NCI-H187 (cell line): ENCODE measurements around the gene MRPL45.
A peak's percentile ranks its signal among the peaks of the same experiment; 100 is the strongest.

Source experiments
- DNase-seq, 2 experiments: peaks; one replicate each; lab custom pipeline; 2025; lab: John Stamatoyannopoulos, UW

The MRPL45 gene

DNA sequence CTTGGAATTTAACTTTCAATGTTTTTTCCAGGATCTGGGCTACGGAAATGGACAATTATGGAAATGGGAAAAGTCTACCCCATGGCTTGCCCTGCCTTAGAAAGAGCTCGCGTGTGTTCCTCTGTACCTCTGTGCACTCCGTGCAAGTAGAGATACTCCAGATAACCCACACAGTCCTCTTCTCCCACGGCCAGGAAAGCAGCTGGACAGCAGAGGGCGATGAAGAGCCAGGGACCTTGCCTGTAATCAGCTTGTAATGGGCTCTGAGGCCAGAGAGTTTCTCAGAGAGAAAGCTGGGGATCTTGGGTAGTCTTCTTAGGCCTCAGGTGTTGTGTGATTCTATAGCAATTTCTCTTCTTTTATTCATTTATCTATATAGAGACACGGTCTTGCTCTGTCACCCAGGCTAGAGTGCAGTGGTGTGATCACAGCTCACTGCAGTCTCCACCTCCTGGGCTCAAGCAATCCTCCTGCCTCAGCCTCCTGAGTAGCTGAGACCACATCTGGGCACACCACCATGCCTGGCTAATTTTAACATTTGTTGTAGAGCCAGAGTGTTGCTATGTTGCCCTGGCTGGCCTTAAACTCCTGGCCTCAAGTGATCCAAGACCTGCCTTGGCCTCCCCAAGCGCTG, 52.2 kb downstream of the MRPL45 start:
- DNase-seq = peak; percentile 74 to 79

- DNase-seq = no peak
These were observed 53.1 kb downstream of the MRPL45 start for GRCh38 chr17:38350035-38350434.

DNA sequence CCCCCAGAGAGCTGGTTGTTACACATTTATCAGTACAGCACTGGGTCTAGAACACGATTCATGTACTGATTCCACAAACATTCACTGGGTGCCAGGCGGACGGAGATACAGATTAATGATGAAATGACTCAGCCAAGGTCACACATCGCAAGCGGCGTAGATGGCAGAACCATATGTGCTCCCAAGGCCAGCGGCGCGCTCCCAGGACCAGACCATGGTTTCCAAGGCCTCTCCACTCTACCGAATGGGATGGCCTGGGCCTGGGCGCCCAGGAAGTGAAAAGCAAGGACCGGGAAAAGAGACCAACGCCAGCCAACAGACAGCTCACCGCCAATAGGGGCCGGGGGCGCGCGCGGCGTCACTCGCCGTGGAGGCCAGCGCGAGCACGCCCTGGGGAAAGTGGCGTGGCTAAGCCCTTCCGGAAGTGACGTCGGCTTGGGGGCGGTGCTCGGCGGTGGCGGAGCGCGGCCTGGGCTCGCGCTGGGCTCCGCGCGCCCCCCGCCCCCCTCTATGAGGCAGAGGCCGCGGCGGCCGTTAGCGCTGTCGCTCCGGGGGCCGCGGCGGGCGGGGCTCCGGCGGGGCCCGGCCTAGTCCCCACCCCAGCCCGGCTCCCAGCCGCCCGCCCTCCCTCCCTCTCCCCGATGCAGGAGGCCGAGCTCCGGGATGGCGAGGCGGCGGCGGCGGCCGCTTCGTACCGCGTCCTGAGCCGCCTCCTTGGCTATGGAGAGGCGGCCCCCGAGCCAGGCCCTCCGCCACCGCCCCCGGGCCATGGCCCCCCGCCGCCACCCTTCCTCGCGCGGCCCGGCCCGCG, 54.6 kb downstream of the MRPL45 start, which contains the start of gene SOCS7:
Gene SOCS7, plus strand, starts transcription at position 433 of the 811 bp plus-strand sequence. Its CDS starts 209 bp downstream, at position 642.
- DNase-seq = peak; percentile 87 to 94

DNA sequence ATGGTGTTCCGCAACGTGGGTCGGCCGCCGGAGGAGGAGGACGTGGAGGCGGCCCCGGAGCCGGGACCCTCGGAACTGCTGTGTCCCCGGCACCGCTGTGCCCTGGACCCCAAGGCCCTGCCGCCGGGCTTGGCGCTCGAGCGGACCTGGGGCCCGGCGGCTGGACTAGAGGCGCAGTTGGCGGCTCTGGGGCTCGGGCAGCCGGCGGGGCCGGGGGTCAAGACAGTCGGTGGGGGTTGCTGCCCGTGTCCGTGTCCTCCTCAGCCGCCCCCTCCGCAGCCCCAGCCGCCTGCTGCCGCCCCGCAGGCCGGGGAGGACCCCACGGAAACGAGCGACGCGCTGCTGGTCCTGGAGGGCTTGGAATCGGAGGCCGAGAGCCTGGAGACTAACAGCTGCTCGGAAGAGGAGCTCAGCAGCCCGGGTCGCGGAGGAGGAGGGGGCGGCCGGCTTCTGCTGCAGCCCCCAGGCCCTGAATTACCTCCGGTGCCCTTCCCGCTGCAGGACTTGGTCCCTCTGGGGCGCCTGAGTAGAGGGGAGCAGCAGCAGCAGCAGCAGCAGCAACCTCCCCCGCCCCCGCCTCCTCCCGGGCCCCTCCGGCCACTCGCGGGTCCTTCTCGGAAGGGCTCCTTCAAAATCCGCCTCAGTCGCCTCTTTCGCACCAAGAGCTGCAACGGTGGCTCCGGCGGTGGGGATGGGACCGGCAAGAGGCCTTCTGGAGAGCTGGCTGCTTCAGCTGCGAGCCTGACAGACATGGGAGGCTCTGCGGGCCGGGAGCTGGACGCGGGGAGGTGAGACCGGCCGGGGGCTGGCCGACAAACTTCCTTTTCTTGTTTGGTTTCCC, 55.5 kb downstream of the MRPL45 start:
- no peak for DNase-seq

- no peak for DNase-seq
These were observed 56.2 kb downstream of the MRPL45 start for GRCh38 chr17:38353086-38353604.

- DNase-seq = no peak
These were observed 56.7 kb downstream of the MRPL45 start for GRCh38 chr17:38353668-38354067.

DNA sequence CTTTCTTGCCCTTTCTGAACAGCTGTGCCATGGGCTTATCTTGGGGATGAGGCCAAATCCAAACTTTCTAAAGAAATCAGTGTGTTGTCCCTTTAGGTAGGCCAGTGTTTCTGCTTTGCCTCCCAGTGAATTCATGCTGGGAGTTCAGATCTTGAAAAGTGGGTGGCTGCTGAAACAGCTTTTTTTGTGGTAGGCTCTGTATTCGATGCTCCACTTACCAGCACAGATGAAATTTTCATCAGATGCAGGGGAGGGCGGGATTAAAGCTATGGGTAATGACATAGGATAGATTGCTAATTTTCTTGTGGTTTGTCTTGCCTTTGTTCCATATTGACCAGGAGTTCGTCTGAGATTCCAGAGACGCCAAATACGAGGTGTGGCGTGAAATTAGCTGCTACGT, 57.5 kb downstream of the MRPL45 start:
- DNase-seq = no peak

DNA sequence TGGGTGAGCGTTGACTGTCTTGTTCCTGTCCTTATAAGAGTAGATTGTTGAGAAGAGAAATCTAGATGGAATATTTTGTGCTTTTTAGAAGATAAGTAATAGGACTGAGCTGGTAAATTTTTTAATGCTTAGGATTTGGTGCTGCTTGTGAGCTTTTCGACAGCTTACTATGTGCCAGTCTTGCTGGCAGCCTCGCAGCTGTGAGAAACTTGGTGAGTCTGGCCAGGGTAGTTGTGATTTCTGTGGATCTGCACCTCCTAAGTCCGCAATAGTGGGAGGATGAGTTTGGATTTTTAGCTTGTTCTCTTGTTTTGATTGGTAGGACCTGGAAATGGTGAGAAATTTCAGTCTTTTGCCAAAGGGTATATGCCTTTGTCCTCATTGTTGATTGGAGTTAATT, 58.3 kb downstream of the MRPL45 start:
- DNase-seq = no peak

DNA sequence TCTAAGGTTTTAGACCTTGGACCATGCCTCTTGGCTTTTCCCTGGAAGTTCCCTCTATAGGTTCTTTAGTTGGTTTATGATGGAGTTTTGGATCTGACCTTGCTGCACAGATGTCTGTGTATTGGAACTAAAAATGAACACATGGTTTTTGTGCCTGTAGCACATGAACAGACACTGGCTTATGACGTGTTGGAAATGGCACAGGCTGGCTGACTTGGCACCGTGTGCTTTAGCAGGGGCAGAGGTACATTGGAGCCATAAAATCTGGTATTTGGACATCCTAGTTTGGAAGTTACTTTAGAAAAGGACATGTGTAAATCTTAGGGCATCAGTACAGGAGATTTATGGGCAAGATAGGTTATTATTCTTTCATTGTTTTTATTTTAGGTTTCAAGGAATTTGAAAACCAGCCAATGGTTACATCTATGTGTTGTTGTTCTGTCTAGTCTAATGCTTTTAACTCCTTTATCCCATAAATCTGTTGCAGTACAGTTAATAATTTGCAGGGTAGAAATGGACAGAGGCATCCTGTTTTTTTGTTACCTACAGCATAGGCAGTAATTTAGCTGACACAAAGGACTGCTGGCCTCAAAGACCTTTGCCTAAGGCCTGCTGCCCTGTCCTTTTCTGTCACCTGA, 60.6 kb downstream of the MRPL45 start:
- DNase-seq = no peak

- no peak for DNase-seq
These were observed 61.9 kb downstream of the MRPL45 start for GRCh38 chr17:38358586-38359513.

DNA sequence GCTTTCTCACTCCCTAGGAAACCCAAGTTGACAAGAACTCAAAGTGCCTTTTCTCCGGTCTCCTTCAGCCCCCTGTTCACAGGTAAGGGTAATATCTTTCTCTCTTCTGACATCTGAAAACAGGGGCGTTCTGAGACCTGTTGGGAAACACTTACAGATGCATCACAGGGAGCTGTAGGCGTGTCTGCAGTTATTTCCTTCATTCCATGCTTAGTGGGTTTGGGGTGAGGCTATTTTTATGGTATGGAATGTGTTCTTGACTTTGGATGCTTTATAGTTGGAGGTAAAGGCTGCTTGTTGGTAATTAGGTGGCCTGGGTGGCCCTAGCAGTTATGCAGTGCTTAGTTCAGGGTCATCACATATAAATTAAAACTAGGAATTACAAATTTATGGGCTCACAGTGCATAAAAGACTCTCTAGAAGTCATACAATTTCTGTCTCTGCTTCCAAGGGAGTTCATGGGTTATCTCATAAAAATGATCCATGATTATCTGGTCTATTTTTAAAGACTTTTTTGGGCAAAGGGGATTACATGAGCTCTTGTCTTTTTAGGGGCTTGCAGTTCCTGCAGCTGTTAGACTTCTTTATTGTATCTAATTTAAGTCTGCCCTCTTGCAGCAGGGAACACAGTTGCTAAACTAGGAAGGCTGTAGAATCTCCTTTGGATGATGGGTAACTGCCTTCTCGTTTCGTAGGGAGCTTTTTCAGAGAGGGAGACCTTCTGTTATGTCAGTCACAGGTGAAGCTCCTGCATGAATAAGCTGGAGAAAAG, 64.9 kb downstream of the MRPL45 start:
- no peak for DNase-seq

- DNase-seq = no peak
These were observed 66.0 kb downstream of the MRPL45 start for GRCh38 chr17:38363016-38363415.

DNA sequence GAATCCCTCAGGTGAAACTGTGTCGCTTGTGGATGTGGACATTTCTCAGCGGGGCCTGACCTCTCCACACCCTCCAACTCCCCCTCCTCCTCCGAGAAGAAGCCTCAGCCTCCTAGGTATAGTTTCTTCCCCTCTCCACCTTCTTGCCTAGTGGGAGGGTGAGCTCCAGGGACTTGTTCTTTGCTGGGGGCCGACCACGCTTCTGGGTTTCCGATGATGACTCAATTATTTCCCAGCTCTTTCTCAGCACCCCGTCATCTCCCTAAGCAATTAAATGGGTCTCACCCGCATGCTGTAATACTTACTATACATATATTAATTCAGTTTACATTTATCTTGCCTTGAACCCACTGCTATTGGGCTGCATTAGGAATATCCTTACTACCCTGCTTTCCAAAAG, 67.8 kb downstream of the MRPL45 start:
- no peak for DNase-seq

DNA sequence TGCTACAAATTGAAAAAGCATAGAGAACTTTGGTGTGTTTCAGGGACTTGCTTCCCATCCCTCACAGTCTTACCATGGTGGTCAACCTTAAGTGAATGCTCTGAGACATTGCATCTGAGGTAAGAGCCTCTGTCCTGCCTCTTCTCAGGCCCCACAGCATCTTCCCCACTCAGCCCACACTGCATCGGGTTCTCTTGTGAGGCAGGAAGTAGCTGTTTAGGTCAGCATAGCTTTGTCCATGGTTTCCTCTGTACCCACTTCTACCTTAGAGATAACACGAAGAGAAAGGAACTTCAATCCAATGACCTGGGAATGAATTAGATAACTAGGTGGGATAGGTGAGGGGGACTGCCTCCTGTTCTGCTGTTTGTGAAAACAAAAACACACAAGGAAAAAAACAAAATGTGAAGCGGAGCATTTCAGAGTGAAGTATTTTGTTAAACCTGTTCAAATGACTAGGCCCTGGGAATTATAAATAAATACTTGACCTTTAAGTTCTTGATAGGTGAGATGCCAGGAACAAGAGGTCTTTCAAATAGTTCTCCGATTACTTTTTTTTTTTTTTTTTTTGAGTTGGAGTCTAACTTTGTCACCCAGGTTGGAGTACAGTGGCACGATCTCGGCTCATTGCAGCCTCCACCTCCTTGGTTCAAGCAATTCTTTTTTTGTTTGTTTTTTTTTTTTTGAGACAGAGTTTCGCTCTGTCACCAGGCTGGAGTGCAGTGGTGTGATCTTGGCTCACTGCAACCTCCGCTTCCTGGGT, 72.3 kb downstream of the MRPL45 start:
- no peak for DNase-seq
